ENCODE measurements around the gene IRF2. TPM values are rescaled to one million over a fixed set of nuclear protein-coding genes. Genes with fewer than 3 reads are reported as not detected.

The IRF2 gene
- total RNA-seq, 3 donors from 2014 or later: 39.3 to 59.8 (median 53.5) TPM

GRCh38 chr4:184460499-184461285, 13.7 kb downstream of the IRF2 start:
- Histone ChIP-seq H3K36me3 (ENCODE audit: low read depth) (no peaks in the 10 kb centered on the region), H3K4me3 (no peak overlapping the region), H3K4me1 (ENCODE audit: low read depth) (peaks cover 23% of the 10 kb centered on the region), H3K9me3 (no peaks in the 10 kb centered on the region)
- TF ChIP-seq CTCF (IDR thresholded peaks at IDR 0.05): no peak
- ATAC-seq (no peak), DNase-seq (no peak)
- intact Hi-C loops (cut with DNase I, micrococcal nuclease): no loop called here

DNA sequence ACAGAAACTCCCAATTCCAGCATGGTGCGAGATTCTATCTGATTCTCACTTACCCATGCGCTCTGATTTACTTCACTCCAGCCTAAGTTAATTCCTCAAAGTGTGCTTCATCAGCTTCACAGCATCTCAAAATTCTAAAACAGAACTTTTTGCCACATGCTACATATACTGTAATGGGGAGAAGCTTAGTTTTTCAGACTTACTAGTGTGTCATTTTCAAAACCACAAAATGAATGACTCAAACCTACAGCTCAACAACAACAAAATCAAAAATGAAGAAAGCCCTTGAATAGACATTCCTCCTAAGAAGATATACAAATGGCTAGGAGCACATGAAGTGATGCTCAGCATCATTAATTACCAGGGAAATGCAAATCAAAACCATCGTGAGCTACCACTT, 14.9 kb downstream of the IRF2 start:
- ATAC-seq: no peak
- no peak for DNase-seq
- TF ChIP-seq CTCF (IDR thresholded peaks at IDR 0.05): no peak
- H3K36me3 ChIP-seq (ENCODE audit: low read depth): no peaks in the 10 kb centered on the region
- H3K4me3 ChIP-seq: no peak overlapping the region
- no peaks in the 10 kb centered on the region for H3K9me3 ChIP-seq
- intact Hi-C loops (cut with DNase I, micrococcal nuclease): no loop called here
- peaks cover 23% of the 10 kb centered on the region for H3K4me1 ChIP-seq (ENCODE audit: low read depth)

- H3K36me3 ChIP-seq (ENCODE audit: low read depth): no peaks in the 10 kb centered on the region
- no peaks in the 10 kb centered on the region for H3K9me3 ChIP-seq
- no peak overlapping the region for H3K4me3 ChIP-seq
- peak in 1 of 3 donors; percentile 42 for DNase-seq
- peaks cover 35% of the 10 kb centered on the region for H3K4me1 ChIP-seq (ENCODE audit: low read depth)
- intact Hi-C loops (cut with DNase I, micrococcal nuclease): no loop called here
- no peak for TF ChIP-seq CTCF (IDR thresholded peaks at IDR 0.05)
- peak; percentile 47 for ATAC-seq
Measured at GRCh38 chr4:184457535-184458249, 16.7 kb downstream of the IRF2 start.

DNA sequence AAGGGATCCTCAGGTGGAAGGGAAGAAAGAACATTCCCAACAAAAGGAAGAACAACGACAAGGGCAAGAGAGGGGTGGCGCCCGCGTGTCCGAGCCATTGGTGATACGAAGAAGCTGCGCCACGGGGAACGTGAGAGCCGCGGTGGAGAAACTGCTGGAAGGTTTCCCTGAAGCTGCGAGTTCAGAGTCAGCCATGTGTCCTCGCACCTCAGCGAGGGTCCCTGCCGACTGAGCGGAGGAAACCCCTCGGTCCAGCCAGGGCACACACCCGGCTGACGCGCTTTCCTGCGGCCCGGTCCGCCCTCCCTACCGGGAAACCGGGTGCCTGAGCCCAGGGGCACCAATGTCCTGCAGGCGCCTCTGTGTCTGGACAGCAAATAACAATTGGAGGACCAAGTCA, 18.0 kb downstream of the IRF2 start:
- Histone ChIP-seq H3K4me3 (no peak overlapping the region), H3K9me3 (no peaks in the 10 kb centered on the region), H3K4me1 (ENCODE audit: low read depth) (peaks cover 42% of the 10 kb centered on the region), H3K36me3 (ENCODE audit: low read depth) (no peaks in the 10 kb centered on the region)
- ATAC-seq (no peak), DNase-seq (no peak)
- no peak for TF ChIP-seq CTCF (IDR thresholded peaks at IDR 0.05)
- intact Hi-C loops (cut with DNase I, micrococcal nuclease): no loop called here

DNA sequence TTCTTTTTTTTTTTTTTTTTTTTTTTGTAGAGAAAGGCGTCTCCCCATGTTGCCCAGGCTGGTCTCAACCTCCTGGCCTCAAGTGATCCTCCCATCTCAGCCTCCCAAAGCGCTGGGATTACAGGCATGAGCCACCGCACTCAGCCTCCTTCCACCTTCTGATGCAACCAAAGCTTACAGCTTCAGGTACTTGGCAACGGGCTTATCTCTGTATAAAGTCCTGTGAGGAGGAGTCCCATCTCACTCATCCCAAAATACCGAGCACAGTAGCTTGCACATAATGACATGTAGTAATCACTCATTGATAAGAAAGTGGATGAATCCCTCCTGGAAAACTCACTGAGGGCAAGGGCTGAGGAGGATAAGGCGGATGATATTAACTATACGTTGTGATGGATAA, 19.1 kb downstream of the IRF2 start:
- ATAC-seq (no peak), DNase-seq (no peak)
- Histone ChIP-seq H3K36me3 (ENCODE audit: low read depth) (no peaks in the 10 kb centered on the region), H3K4me1 (ENCODE audit: low read depth) (peaks cover 44% of the 10 kb centered on the region), H3K4me3 (no peak overlapping the region), H3K9me3 (no peaks in the 10 kb centered on the region)
- no peak for TF ChIP-seq CTCF (IDR thresholded peaks at IDR 0.05)
- intact Hi-C loops (cut with DNase I, micrococcal nuclease): no loop called here
